Vagina (tissue), 2 donors: Measurements from ENCODE around the gene ITGAV.

Source experiments
- CTCF ChIP-seq, 3 experiments: fragments of 450-650 bp in 2 of 3; fragments of 200-600 bp in 1 of 3; sonication (generic) in 1 of 3; IDR thresholded peaks; one replicate each; pipeline ENCODE4 v1.5.1; 2017 to 2019; ENCODE audit warnings: antibody characterized with exemption in 3 of 3, mild to moderate bottlenecking in 2 of 3, moderate library complexity in 2 of 3
- POLR2A ChIP-seq, 2 donors: fragments of 450-650 bp; IDR thresholded peaks; one replicate each; pipeline ENCODE4 v1.6.1; 2017; ENCODE audit warnings: antibody characterized with exemption in 2 of 2, mild to moderate bottlenecking in 2 of 2, moderate library complexity in 2 of 2

DNA sequence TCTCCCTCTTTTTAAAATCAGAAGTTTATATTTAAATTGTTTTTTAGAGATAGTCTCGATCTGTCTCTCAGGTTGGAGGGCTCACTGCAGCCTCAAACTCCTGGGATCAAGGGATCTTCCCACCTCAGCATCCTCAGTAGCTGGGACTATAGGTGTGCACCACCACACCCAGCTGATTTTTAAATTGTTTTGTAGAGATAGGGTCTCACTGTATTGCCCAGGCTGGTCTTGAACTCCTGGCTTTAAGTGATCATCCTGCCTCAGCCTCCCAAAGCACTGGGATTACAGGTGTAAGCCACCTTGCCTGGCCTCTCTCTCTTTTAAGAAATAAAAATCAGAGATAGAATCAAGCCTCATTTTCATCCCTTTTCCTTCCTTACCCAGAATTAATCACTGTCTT lies 126.1 kb downstream of the ITGAV start:
- TF ChIP-seq POLR2A (IDR thresholded peaks at IDR 0.05) (no peak), CTCF (IDR thresholded peaks at IDR 0.05) (no peak)
